Effector CD4-positive, alpha-beta T cell (primary cell): ENCODE results near the gene C11orf21.

Source experiments
- DNase-seq: peaks from one replicate; pipeline ENCODE4 v3.0.0-alpha.2; 2020

Gene C11orf21

GRCh38 chr11:2320568-2321310, 19.0 kb upstream of the C11orf21 start:
- DNase-seq: no peak

- DNase-seq: no peak
These were observed 18.2 kb upstream of the C11orf21 start for GRCh38 chr11:2319791-2320472.

- no peak for DNase-seq
These were observed 17.0 kb upstream of the C11orf21 start for GRCh38 chr11:2318707-2319106.

GRCh38 chr11:2318123-2318522, 16.4 kb upstream of the C11orf21 start:
- DNase-seq: no peak

GRCh38 chr11:2317354-2318050, 15.8 kb upstream of the C11orf21 start:
- DNase-seq: no peak

- DNase-seq: no peak
These were observed 15.2 kb upstream of the C11orf21 start for GRCh38 chr11:2316963-2317244.

GRCh38 chr11:2316169-2316962, 14.6 kb upstream of the C11orf21 start:
- no peak for DNase-seq

- DNase-seq: no peak
These were observed 13.9 kb upstream of the C11orf21 start for GRCh38 chr11:2315395-2316168.

GRCh38 chr11:2314525-2315394, 13.0 kb upstream of the C11orf21 start:
- DNase-seq: no peak

GRCh38 chr11:2314136-2314524, 12.4 kb upstream of the C11orf21 start:
- no peak for DNase-seq

- no peak for DNase-seq
These were observed 11.6 kb upstream of the C11orf21 start for GRCh38 chr11:2313051-2313951.

- no peak for DNase-seq
These were observed 10.7 kb upstream of the C11orf21 start for GRCh38 chr11:2312232-2313042.

GRCh38 chr11:2311353-2312133, 9.8 kb upstream of the C11orf21 start:
- no peak for DNase-seq

GRCh38 chr11:2310786-2311352, 9.2 kb upstream of the C11orf21 start:
- no peak for DNase-seq

GRCh38 chr11:2310073-2310785, 8.5 kb upstream of the C11orf21 start:
- DNase-seq: no peak

- no peak for DNase-seq
These were observed 7.7 kb upstream of the C11orf21 start for GRCh38 chr11:2309251-2310072.

GRCh38 chr11:2308713-2309112, 7.0 kb upstream of the C11orf21 start:
- no peak for DNase-seq
